ENCODE results near the gene ABCC6.

ABCC6 gene

DNA sequence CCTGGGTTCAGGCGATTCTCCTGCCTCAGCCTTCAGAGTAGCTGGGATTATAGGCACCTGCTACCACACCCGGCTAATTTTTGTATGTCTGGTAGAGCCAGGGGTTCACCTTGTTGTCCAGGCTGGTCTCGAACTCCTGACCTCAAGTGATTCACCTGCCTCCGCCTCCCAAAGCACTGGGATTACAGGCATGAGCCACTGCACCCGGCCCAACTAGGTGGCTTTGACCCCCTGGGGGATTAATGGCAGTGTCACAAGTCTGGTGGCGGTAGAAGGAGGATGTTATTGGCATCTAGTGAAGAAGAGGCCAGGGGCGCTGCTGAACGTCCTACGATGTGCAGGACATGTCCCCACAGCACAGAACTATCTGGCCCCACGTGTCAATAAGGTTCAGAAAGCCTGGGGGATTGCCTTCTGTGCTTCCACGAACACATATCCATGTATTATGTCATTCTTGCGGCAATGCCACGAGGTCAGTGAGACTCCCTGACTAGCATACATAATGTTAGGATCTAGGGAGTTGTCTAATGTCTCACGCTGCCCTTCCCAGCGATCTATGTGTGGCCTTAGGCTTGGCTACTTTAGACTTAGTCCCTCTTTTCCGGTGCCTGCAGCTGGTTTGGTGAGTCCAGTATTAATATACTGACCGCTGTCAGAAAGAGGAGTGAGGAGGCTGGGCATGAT, 75.8 kb downstream of the ABCC6 start:
- H2AFZ ChIP-seq (ENCODE audit: low read depth, low read length, severe bottlenecking) = no peak overlapping the region
- TF ChIP-seq, protein P1, sequence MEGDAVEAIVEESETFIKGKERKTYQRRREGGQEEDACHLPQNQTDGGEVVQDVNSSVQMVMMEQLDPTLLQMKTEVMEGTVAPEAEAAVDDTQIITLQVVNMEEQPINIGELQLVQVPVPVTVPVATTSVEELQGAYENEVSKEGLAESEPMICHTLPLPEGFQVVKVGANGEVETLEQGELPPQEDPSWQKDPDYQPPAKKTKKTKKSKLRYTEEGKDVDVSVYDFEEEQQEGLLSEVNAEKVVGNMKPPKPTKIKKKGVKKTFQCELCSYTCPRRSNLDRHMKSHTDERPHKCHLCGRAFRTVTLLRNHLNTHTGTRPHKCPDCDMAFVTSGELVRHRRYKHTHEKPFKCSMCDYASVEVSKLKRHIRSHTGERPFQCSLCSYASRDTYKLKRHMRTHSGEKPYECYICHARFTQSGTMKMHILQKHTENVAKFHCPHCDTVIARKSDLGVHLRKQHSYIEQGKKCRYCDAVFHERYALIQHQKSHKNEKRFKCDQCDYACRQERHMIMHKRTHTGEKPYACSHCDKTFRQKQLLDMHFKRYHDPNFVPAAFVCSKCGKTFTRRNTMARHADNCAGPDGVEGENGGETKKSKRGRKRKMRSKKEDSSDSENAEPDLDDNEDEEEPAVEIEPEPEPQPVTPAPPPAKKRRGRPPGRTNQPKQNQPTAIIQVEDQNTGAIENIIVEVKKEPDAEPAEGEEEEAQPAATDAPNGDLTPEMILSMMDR (IDR thresholded peaks at IDR 0.05; ENCODE audit: insufficient read depth, low read length, poor library complexity, severe bottlenecking) = no peak
- no peak for TF ChIP-seq EZH2phosphoT487 (conservative IDR thresholded peaks at IDR 0.05; ENCODE audit: low read length)
- no peak overlapping the region for H3K4me3 ChIP-seq (ENCODE audit: insufficient read depth, low read length, poor library complexity, severe bottlenecking)
- no peaks in the 10 kb centered on the region for H3K27me3 ChIP-seq (ENCODE audit: low read length)
- no peaks in the 10 kb centered on the region for H3K9me2 ChIP-seq (replicated peaks; ENCODE audit: insufficient read depth, low read length)
- no peaks in the 10 kb centered on the region for H3K9me3 ChIP-seq (ENCODE audit: insufficient read depth, low read length)
- H3K4me2 ChIP-seq (ENCODE audit: low read depth, low read length, poor library complexity, severe bottlenecking) = no peak overlapping the region
- H3F3A ChIP-seq (ENCODE audit: insufficient read depth) = no peaks in the 10 kb centered on the region
- no peak overlapping the region for H3K27ac ChIP-seq (ENCODE audit: low read depth, low read length)
- no peaks in the 10 kb centered on the region for H3K79me2 ChIP-seq (ENCODE audit: insufficient read depth, low read length)
- H3K36me3 ChIP-seq (ENCODE audit: low read length) = no peaks in the 10 kb centered on the region
- H4K20me1 ChIP-seq (ENCODE audit: low read depth, low read length) = no peaks in the 10 kb centered on the region
- H3K9ac ChIP-seq (ENCODE audit: low read length) = no peak overlapping the region

DNA sequence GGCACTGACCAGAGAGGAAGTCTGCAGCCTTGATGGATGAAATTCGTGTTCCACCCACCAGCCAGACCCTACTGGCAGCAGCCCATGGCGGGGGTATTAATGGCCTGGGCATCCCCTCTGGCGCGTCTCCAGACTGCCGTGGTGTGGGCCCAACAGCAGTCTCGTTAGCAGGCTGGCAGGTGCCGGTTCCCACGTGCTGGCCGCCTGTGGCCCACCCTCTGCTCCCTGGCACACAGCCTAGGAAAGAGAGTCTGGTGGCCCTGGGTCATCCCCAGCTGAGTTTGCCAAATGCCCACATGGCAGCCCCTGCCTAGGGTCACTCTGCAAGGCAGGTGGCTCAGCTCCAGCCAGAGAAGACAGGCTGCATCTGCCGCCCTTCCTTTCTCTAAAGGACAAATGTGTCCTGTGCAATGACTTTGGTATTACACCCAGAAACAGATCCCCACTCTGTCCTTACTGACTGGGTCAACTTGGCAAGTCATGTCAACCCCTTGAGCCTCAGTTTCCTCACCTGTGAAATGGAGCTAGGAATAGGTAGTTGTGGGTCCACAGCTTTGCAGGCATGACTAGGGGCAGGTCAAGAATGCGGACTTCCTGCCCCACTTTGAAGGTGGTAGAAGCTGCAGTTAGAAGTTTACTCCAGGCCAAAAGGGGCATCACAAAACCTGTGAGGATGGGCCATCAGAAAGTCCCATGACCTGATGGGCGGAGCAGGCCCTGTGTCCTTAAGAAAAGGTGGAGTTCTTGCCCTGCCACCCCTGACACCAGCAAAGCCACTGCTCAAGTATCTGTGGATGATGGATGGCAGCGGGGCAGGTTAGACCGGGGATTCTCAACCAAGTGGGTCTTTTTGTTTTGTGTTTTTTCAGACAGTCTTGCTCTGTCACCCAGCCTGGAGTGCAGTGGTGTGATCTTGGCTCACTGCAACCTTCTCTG, 76.6 kb downstream of the ABCC6 start:
- no peaks in the 10 kb centered on the region for H3K27me3 ChIP-seq (ENCODE audit: low read length)
- H4K20me1 ChIP-seq (ENCODE audit: low read depth, low read length) = no peaks in the 10 kb centered on the region
- no peak overlapping the region for H3K27ac ChIP-seq (ENCODE audit: low read depth, low read length)
- H3F3A ChIP-seq (ENCODE audit: insufficient read depth) = no peaks in the 10 kb centered on the region
- TF ChIP-seq EZH2phosphoT487 (conservative IDR thresholded peaks at IDR 0.05; ENCODE audit: low read length) = no peak
- TF ChIP-seq, protein P1 (IDR thresholded peaks at IDR 0.05; ENCODE audit: insufficient read depth, low read length, poor library complexity, severe bottlenecking) = no peak
- no peak overlapping the region for H3K4me3 ChIP-seq (ENCODE audit: insufficient read depth, low read length, poor library complexity, severe bottlenecking)
- no peak overlapping the region for H2AFZ ChIP-seq (ENCODE audit: low read depth, low read length, severe bottlenecking)
- no peak overlapping the region for H3K9ac ChIP-seq (ENCODE audit: low read length)
- no peaks in the 10 kb centered on the region for H3K9me3 ChIP-seq (ENCODE audit: insufficient read depth, low read length)
- H3K79me2 ChIP-seq (ENCODE audit: insufficient read depth, low read length) = no peaks in the 10 kb centered on the region
- H3K9me2 ChIP-seq (replicated peaks; ENCODE audit: insufficient read depth, low read length) = no peaks in the 10 kb centered on the region
- no peaks in the 10 kb centered on the region for H3K36me3 ChIP-seq (ENCODE audit: low read length)
- no peak overlapping the region for H3K4me2 ChIP-seq (ENCODE audit: low read depth, low read length, poor library complexity, severe bottlenecking)

DNA sequence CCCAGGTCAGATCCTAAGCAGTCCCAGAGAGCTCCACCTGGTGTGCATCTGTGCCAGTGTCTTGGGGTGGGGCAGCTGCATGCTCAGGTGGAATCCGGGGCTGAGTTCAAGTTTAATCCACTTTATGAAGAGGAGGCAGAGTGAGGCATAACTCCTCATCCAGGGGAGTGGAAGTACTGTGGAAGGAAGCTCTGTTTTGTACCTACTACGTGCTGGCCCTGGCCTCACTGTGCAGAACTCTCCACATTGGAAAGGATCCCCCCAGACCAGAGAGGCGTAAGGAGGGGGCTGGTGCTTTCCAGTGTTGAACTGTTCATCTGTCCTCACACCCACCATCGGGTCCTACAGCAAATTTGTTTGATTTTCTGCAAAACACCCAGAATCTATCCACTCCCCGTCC, 78.0 kb downstream of the ABCC6 start:
- TF ChIP-seq, protein P1 (IDR thresholded peaks at IDR 0.05; ENCODE audit: insufficient read depth, low read length, poor library complexity, severe bottlenecking) = no peak
- TF ChIP-seq EZH2phosphoT487 (conservative IDR thresholded peaks at IDR 0.05; ENCODE audit: low read length) = no peak
- no peak overlapping the region for H3K4me3 ChIP-seq (ENCODE audit: insufficient read depth, low read length, poor library complexity, severe bottlenecking)
- H3K79me2 ChIP-seq (ENCODE audit: insufficient read depth, low read length) = no peaks in the 10 kb centered on the region
- no peak overlapping the region for H3K27ac ChIP-seq (ENCODE audit: low read depth, low read length)
- no peak overlapping the region for H3K9ac ChIP-seq (ENCODE audit: low read length)
- no peaks in the 10 kb centered on the region for H4K20me1 ChIP-seq (ENCODE audit: low read depth, low read length)
- no peaks in the 10 kb centered on the region for H3F3A ChIP-seq (ENCODE audit: insufficient read depth)
- H3K27me3 ChIP-seq (ENCODE audit: low read length) = no peaks in the 10 kb centered on the region
- H3K4me2 ChIP-seq (ENCODE audit: low read depth, low read length, poor library complexity, severe bottlenecking) = no peak overlapping the region
- no peak overlapping the region for H2AFZ ChIP-seq (ENCODE audit: low read depth, low read length, severe bottlenecking)
- H3K9me3 ChIP-seq (ENCODE audit: insufficient read depth, low read length) = no peaks in the 10 kb centered on the region
- no peaks in the 10 kb centered on the region for H3K36me3 ChIP-seq (ENCODE audit: low read length)
- no peaks in the 10 kb centered on the region for H3K9me2 ChIP-seq (replicated peaks; ENCODE audit: insufficient read depth, low read length)
